ENCODE measurements around the gene SNED1.

- TF ChIP-seq CTCF (conservative IDR thresholded peaks at IDR 0.05; ENCODE audit: low read length) (no peak), EZH2phosphoT487 (IDR thresholded peaks at IDR 0.05; ENCODE audit: borderline replicate concordance) (no peak)
These were observed 125.6 kb downstream of the SNED1 start for GRCh38 chr2:241123816-241124536.

All from Loucy (cell line).